Cardiac muscle cell (in vitro differentiated cells and primary cell): ENCODE measurements around the gene FAM131C. TPM values are rescaled to one million over a fixed set of nuclear protein-coding genes. Genes with fewer than 3 reads are reported as not detected.
"Not testable (repeated sequence)": the region's sequence is repeated elsewhere in the genome, so short reads cannot be mapped to it uniquely, and the experiment has no call there.

Experiments used
- DNase-seq, 2 donors: peaks; one replicate each; pipeline versions ENCODE4 v3.0.0 to v3.0.0-alpha.2; 2010 to 2017; ENCODE audit warnings: low read depth in 1 of 2, low spot score in 1 of 2
- H3K27ac ChIP-seq: fragments of 200-600 bp; sonication (generic); 2 replicates; pipeline ENCODE4 v1.5.1; 2016
- H3K27me3 ChIP-seq: fragments of 200-600 bp; sonication (generic); 2 replicates; pipeline ENCODE4 v1.6.0; 2016; ENCODE audit warnings: control low read depth
- H3K36me3 ChIP-seq: fragments of 200-600 bp; sonication (generic); 2 replicates; pipeline ENCODE4 v1.5.1; 2016; ENCODE audit warnings: control low read depth
- H3K4me1 ChIP-seq: fragments of 200-600 bp; sonication (generic); 2 replicates; pipeline ENCODE4 v1.8.1; 2017; ENCODE audit warnings: low read depth, mild to moderate bottlenecking, mixed run types
- H3K4me3 ChIP-seq: fragments of 200-600 bp; sonication (generic); 2 replicates; pipeline ENCODE4 v1.5.1; 2016; ENCODE audit warnings: mild to moderate bottlenecking
- H3K9me3 ChIP-seq: fragments of 200-600 bp; sonication (generic); 2 replicates; pipeline ENCODE4 v1.5.1; 2017; ENCODE audit warnings: low read depth, mild to moderate bottlenecking, control low read depth
- CTCF ChIP-seq: IDR thresholded peaks from 2 replicates; pipeline ENCODE4 v1.5.1; 2012; ENCODE audit warnings: low read depth, mild to moderate bottlenecking, low read length
- polyA plus RNA-seq: library from polyadenylated mRNA; unstranded; fragments of >200 nt; fragmentation: Nextera tagmentation; extraction: Ambion mirVana; gene quantifications from 2 replicates; pipeline ENCODE4 v1.2.1, GENCODE V29; 2016
- total RNA-seq: library from RNA; depleted of rRNA; stranded (reverse); fragments of >200 nt; gene quantifications from 2 replicates; pipeline ENCODE4 v1.2.3, GENCODE V29; 2016

The FAM131C gene
- total and polyA plus RNA-seq, 2 experiments from 2014 or later, result 10.4 to 10.9 TPM

GRCh38 chr1:16032388-16033102, 40.9 kb downstream of the FAM131C start:
- H3K4me1 ChIP-seq, result no peaks in the 10 kb centered on the region
- H3K27ac ChIP-seq, result no peak overlapping the region
- peak; percentile 90 to 96 for DNase-seq
- no peaks in the 10 kb centered on the region for H3K36me3 ChIP-seq
- no peaks in the 10 kb centered on the region for H3K9me3 ChIP-seq
- H3K27me3 ChIP-seq, result no peaks in the 10 kb centered on the region
- peak; percentile 96 for TF ChIP-seq CTCF
- H3K4me3 ChIP-seq, result no peak overlapping the region

GRCh38 chr1:16031551-16031950, 41.9 kb downstream of the FAM131C start:
- Histone ChIP-seq H3K27ac (no peak overlapping the region), H3K27me3 (no peaks in the 10 kb centered on the region), H3K4me3 (no peak overlapping the region), H3K9me3 (no peaks in the 10 kb centered on the region), H3K36me3 (no peaks in the 10 kb centered on the region), H3K4me1 (peaks cover 7% of the 10 kb centered on the region)
- no peak for DNase-seq
- no peak for TF ChIP-seq CTCF

GRCh38 chr1:16029288-16029687, 44.2 kb downstream of the FAM131C start:
- TF ChIP-seq CTCF, result no peak
- H3K4me3 ChIP-seq, result no peak overlapping the region
- H3K27ac ChIP-seq, result no peak overlapping the region
- peaks cover 7% of the 10 kb centered on the region for H3K4me1 ChIP-seq
- H3K36me3 ChIP-seq, result no peaks in the 10 kb centered on the region
- no peaks in the 10 kb centered on the region for H3K9me3 ChIP-seq
- H3K27me3 ChIP-seq, result no peaks in the 10 kb centered on the region
- no peak for DNase-seq

GRCh38 chr1:16029003-16029268, 44.5 kb downstream of the FAM131C start:
- not testable (repeated sequence) for H3K4me3 ChIP-seq, H3K9me3 ChIP-seq, H3K36me3 ChIP-seq, H3K4me1 ChIP-seq, H3K27ac ChIP-seq, DNase-seq, H3K27me3 ChIP-seq

- H3K4me3 ChIP-seq, result no peak overlapping the region
- H3K27ac ChIP-seq, result no peak overlapping the region
- no peaks in the 10 kb centered on the region for H3K36me3 ChIP-seq
- H3K4me1 ChIP-seq, result peaks cover 7% of the 10 kb centered on the region
- H3K9me3 ChIP-seq, result no peaks in the 10 kb centered on the region
- DNase-seq, result no peak
- no peak for TF ChIP-seq CTCF
- no peaks in the 10 kb centered on the region for H3K27me3 ChIP-seq
Observed at GRCh38 chr1:16028237-16029002, 45.0 kb downstream of the FAM131C start.
